GM13976 (cell line): ENCODE measurements around the gene TLE6.

Experiments used
- DNase-seq: peaks from one replicate; pipeline ENCODE4 v3.0.0; 2012; ENCODE audit warnings: low spot score
- CTCF ChIP-seq: IDR thresholded peaks from 2 replicates; pipeline ENCODE4 v1.5.1; 2012; ENCODE audit warnings: borderline replicate concordance, mild to moderate bottlenecking; ENCODE audit not compliant: insufficient read depth; ENCODE audit errors: extremely low read depth, missing control alignments, control extremely low read depth
- in situ Hi-C: fragments of 300-500 bp; cut with MboI; formaldehyde crosslinking; loops from one replicate; pipeline ENCODE4 v1.12.0; 2022; ENCODE audit warnings: low sequenced_read_pairs, mixed read lengths, inconsistent platforms; ENCODE audit not compliant: unreplicated experiment

The TLE6 gene

GRCh38 chr19:2981898-2982297, 4.5 kb downstream of the TLE6 start:
- DNase-seq: no peak
- no peak for TF ChIP-seq CTCF
- in situ Hi-C loops: no loop called here

- peak; percentile 35 for DNase-seq
- no peak for TF ChIP-seq CTCF
- in situ Hi-C loops: no loop called here
Measured at GRCh38 chr19:2982561-2982960, 5.2 kb downstream of the TLE6 start.

- no peak for TF ChIP-seq CTCF
- in situ Hi-C loops: no loop called here
- peak; percentile 30 for DNase-seq
Measured at GRCh38 chr19:2982983-2983350, 5.6 kb downstream of the TLE6 start.

GRCh38 chr19:2983351-2984214, 6.2 kb downstream of the TLE6 start:
- in situ Hi-C loops: no loop called here
- no peak for TF ChIP-seq CTCF
- peak; percentile 54 for DNase-seq

- DNase-seq: no peak
- in situ Hi-C loops: no loop called here
- TF ChIP-seq CTCF: no peak
Measured at GRCh38 chr19:2984215-2984528, 6.8 kb downstream of the TLE6 start.

GRCh38 chr19:2986951-2987524, 9.7 kb downstream of the TLE6 start:
- DNase-seq: peak; percentile 34
- in situ Hi-C loops: no loop called here
- TF ChIP-seq CTCF: no peak
